HG03139 (cell line): ENCODE data around the gene MT1M.
"Not testable (repeated sequence)": the region's sequence is repeated elsewhere in the genome, so short reads cannot be mapped to it uniquely, and the experiment has no call there.

Experiments used
- ATAC-seq: cut with Tn5 transposase; IDR thresholded peaks from one replicate; pipeline ENCODE4 v1.9.1; 2021; ENCODE audit not compliant: unreplicated experiment

The MT1M gene

DNA sequence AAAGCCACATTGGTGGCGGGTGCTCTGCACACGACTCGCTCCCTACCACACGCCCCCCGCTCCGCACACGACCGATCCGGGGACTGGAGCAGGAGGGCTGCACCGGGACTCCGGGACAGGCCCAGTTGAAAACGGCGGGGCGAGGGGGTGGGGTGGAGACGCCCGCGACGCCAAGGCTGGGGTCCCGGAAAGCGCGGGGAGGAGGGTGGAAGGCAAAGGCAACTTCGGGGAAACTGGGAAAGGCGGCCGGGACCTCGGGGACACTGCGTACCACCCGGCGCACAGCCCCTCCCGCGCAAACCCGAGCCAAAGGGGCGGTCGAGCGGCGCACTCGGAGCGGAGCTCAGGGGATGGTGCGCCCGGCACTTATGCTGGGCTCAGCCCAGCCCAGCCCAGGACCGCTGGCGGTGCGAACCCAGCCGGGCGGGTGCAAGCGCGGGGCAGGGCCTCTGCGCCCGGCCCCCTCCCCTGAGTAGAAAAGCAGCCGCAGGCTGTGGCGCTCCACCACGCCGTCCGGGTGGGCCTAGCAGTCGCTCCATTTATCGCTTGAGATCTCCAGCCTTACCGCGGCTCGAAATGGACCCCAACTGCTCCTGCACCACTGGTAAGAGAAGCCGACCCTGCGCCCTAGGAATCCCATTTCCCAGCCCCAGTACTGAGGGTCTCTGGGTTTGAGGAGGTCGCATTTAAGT lies at the start of gene MT1M:
TSS of gene MT1M (plus strand) at position 504 of the 692 bp plus-strand sequence. CDS start at position 577, 73 bp downstream.
- no peak for ATAC-seq

DNA sequence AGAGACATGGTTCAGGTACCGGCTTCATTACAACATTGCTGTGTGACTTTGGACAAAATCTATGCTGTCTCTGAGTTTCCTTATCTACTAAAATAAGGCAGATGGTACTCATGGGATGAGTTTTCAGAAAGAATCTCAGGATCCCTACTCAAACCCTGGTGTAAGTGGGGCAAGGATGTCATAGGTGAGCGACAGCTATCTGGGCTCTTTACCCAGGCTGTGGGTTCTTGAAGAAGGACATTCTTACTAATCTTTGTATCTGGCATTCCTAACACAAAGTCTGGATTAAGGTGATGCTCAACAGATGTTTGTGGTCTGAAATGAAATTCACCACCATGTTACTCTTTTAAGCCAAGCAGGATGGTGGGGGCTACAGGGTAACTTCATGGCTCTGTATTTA lies 49.5 kb upstream of the MT1M start:
- ATAC-seq = not testable (repeated sequence)

DNA sequence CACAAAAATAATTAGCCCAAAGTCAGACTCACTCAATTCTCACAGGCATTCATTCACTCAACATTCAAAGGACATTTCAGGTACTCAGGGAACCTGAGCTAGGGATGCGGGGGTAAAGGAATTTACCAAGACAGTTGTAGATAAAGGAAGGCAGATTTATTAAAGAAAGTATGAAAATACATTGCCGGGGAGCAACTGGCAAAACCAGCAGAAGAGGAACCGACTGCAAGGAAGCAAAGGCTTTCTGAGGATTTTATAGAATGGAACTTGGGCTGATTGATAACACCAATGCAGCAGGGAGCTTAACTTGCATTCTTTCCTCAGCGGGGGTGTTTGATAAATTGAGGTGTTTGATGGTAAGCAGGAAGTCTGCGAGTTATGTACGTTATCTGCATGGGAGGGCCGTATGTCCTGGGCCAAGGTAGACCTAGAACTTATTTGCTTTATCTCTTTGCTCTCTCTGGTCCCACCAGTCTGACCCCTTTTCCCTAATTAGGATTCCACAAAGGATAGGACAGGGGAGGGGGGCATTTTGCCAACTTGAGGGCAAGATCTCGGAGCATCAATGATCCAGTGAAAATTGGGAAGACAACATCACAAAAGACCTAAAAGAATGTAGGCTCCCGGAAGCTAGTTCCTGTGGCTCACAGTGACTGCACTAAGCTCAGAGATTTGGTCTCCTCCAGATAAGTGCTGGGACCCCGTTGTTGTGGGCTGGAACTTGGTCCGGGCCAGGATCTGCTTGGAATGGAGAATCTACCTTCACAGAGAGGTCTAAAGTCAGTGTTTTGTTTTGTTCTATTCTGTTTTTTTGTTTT lies 48.9 kb upstream of the MT1M start:
- ATAC-seq = no peak

DNA sequence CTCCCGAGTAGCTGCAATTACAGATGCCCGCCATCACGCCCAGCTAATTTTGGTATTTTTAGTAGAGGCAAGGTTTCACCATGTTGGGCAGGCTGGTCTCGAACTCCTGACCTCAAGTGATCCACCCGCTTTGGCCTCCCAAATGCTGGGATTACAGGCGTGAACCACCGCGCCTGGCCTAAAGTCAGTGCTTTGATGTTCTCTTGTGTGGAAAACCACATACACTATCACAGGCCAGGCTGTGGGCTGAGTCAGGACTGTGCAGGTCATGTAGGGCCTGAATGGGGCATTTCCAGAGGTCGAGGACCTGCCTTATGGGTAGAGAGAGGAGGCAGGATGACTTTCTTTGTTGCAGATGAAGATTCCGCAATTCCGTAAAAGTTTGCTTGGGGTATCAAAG lies 48.2 kb upstream of the MT1M start:
- ATAC-seq = no peak

DNA sequence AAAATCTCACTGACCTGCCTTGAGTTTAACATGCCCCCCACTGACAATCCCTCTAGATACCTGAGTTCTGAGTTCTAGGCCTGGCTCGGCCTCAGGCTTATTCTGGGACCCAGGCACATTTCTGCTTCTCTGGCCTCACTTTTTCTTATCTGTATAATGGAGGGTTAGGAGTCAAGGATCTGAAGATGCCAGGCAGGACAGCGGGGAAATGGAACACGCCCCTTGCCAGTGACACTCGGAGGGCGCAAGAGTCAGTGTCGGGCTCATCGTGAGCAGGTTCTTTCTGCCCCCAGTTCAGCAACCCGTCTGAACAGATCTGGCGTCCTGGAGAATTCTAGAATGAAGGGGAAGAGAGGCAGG lies 43.7 kb upstream of the MT1M start:
- no peak for ATAC-seq

DNA sequence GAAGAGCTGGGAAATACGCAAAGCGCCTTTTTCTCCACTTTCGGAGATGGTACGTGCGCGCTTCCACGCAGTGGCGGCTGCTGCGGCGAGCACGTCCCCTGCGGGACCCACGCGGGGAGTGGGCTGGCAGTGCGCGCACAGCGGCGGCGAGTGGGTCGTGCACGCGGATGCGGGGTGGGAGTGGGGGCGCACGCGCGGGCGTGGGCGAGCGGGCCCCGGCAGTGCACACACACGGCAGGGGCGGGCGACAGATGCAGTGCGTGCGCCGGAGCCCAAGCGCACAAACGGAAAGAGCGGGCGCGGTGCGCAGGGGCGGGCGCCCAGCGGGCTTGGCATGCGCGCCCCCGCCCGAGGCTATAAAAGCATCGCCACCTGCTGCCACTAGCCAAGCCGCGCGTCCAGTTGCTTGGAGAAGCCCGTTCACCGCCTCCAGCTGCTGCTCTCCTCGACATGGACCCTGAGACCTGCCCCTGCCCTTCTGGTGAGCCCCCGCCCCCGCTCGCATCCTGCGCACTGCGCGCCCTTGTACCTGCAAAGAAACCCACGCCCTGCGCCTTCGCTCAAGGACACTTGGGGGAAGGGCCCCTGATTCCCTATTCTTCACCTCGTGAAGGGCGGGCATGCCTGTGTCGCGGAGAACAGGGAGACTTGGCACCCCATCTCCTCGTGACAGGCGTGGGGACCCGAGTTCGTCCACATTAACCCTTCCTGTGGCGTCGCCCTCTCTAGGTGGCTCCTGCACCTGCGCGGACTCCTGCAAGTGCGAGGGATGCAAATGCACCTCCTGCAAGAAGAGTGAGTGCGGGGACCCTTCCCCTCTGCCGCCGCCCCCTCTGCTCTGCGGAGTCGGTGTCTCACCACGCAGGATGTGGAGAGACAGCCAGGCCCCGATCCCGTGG lies 43.1 kb upstream of the MT1M start, which contains the start of gene MT3:
TSS of gene MT3 (plus strand) at position 388 of the 899 bp plus-strand sequence. CDS start at position 451, 63 bp downstream.
- no peak for ATAC-seq

DNA sequence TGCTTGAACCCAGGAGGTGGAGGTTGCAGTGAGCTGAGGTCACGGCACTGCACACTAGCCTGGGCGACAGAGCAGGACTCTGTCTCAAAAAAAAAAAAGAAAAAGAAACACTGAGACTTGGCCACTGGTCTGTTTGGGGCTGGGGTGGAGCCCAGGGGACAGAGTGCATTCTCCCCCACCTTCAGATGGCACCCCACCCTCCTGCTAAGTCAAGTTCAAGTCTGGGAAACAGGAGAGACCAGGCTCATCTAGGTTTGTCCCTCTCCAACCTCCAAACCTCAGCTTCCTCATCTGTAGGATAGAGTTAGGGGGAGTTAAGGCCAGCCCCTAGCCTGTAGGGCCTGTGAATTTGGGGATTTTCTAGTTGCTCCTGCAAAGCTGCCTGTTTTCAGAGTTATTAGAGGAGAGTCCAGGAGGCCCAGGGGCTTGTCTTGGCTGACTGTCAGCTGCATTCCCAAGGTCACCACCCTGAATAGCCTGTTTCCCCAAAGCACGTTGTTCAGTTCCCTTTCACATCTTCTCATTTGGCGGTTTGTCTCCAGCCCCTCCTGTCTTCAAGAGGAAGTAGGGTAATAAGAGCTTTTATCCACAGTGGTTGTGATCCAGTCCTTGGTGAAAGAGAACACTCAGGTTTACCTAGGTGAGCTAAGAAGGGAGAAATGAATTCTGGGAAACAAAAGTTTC lies 40.9 kb upstream of the MT1M start:
- ATAC-seq = no peak

DNA sequence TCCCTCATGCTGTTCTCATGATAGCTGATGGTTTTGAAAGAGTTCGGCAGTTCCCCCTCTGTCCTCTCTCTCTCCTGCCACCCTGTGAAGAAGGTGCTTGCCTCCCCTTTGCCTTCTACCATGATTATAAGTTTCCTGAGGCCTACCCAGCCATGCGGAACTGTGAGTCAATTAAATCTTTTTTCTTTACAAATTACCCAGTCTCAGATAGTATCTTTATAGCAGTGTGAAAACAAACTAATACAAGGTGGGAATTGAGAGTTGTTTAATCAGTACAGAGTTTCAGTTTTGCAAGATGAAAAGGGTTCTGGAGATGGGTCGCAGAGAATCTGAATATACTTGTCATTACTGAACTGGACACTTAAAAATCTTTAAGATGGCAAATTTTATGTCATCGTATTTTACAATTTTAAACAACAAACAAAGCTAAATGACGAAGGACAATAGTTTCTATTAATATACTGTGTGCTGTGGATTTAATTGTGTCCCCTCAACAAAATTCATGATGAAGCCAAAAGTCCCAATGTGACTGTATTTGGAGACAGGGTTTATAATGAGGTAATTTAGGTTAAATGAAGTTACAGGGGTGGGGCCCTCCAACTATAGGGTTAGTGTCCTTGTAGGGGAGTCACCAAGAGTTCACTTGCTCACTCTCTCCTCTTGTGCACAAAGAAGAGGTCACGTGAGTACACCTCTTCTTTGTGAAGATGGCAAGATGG lies 38.7 kb upstream of the MT1M start:
- ATAC-seq = no peak

DNA sequence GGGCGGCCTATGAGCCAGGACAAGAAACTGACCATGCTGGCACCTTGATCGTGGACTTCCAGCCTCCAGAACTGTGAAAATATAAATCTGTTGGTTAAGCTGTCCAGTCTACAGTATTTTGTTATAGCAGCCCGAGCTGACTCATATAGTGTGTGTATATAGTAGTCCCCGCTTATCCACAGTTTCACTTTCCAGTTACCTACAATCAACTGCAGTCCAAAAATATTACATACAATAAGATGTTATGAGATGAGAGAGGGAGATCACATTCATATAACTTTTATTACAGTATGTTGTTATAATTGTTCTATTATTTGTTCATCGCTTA lies 38.2 kb upstream of the MT1M start:
- no peak for ATAC-seq

DNA sequence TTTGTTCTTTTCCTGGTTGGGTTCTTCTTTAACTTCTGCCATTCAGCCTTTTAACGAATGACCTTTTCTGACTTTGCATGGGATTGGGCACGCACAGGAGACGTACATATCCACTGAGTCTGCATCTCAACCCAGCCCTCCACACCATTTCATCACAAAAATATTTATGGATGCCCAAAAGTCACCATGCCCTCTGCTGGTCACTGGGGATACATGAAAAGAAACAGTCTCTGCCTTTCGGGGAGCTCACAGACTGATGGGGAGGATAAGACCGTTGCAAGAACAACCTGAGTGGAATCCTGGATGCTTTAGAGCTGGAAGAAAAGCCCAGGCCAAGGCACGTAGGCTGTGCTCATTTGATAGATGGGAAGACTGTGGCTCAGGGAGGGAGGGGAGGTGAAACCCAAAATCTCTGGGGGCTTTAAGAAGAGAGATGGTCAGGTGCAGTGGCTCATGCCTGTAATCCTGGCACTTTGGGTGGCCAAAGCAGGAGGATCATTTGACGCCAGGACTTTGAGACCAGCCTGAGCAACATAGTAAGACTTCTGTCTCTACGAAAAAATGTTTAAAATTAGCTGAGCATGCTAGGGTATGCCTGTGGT lies 32.0 kb upstream of the MT1M start:
- no peak for ATAC-seq

DNA sequence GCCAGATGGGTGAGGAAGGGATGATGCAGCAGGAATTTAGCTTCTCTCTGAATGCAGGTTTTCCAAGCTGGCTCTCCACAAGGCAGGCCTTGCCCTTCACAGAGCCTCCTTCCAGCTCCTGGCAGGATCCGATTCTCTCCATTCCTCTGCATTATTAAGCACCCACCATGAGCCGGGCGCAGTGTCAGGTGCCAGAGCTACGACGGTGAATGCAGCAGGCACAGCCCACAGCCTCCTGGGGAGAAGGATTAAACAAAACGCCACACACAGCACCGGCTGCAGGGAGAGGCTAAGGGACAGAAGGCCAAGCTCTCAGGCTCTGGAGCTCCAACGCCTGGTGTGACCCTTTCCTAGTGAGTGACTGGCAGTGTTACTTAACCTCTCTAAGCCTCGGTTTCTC lies 31.1 kb upstream of the MT1M start:
- no peak for ATAC-seq

DNA sequence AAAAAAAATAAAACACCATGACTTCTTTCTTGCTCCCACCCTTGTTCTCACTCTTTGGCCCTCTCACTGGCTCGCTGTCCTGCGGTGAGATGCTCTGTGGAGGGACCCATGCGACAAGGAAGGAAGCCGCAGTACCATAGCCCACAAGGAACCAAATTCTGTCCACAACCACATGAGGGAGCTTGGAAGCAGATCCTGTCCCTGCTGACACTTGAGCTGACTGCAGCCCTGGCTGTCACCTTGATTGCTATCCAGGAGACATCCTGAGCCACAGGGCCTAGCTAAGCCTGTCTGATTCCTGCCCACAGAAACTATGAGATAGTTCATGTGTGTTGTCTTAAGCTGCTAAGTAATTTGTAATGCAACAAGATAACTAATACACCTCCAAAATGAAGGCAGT lies 28.9 kb upstream of the MT1M start:
- no peak for ATAC-seq

DNA sequence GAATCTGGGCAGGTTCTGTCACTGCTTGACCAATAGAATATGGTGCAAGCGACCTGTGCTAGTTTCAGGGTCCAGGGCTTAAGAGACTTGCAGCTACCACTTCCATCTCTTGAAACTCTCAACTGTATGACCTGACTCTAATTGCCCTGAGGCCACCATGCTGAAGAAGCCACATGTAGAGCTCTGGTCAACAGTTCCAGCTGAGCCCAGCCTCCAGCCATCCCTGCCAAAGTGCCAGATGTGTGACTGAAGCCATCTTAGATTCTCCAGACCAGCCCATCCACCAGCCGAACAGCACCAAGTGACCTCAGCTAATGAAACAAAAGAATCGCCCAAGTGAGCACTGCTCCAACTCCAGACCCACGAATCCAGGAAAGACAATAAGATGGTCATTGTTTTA lies 27.5 kb upstream of the MT1M start:
- ATAC-seq = no peak

DNA sequence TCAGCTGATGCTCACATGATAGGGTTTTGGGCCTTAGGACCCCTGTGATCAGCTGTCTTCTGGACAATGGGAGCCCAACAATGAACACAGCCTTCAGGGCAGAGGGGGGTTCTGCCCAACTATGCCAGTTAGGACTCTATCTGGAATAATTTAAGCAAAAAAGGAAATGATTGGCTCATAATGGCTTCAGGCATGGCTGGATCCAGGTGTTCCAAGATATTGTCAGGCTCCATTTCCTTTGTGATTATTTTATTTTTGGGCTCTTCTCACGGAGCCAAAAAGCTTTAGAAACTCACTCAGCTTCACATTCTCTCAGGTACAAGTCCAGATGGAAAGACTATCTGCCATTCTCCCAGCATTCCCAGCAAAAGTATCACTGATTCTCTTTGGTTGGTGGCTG lies 27.0 kb upstream of the MT1M start:
- no peak for ATAC-seq

DNA sequence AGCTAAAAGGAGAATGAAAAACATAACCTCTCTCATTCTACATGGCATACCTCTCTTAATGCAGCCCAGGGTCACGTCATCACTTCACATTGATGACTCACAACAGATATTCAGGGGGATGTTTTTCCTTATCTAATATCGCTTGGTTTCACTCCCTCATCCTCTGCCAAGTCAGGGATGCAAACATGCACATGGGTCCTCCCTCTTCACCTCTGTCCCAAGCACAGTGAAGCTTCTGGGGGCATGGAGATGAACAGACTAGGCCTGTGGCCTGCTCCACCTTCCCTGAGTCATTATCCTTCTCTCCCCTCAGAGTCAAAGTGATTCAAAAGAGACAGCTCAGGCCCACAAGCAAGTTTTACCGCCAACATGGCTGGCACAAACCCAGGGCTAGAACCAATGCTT lies 26.4 kb upstream of the MT1M start:
- ATAC-seq = no peak

DNA sequence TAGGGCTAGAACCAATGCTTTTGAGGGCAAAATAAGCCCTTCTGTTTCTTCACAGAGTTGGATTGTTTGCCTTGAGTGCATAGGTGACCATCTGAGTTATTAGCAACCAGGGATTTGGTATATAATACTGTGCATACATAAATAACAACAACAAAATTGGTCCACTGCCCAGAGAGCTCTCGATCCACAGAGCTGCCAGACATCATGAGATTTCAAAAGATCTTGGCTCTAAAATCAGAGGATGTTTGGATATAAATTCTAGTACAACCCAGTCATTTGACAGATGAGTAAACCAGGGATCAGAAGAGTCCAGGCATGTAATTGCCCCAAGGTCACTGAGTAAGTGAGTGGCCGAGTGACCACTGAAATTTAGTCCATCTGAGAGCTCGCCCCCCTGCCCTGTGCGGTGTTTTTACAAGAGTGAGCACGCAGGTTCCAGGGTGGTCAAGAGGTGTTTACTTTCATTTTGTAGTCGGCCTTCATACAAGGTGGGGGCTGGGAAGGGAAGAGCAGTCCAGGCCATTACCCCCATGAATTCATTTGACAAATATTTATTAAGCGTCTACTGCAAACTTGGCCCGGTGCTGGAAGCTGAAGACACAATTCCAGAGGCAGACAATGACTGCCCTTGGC lies 25.9 kb upstream of the MT1M start:
- ATAC-seq = no peak

DNA sequence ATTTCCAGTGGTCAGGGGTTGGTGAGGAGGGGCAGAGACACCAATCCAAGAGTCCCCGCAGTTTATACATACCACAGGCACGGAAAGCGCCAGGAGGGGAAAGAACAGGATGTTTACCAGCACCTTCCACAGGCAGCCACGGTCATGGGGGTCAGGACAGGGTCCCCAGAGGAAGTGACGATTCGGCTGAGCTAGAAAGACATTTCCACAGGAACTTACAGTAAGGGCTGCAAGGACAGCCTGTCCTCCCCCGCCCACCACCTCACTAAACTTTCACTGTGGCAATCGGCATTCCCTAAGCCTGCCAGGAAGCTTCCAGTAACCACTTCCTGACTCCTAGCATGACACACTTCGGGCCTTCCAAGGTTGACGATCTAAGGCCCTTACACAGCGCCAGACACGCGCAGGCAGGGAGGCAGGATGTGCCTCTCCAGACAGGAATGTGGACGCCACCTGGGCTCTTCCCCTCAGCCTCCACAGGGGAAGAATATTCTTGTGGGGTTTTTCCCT lies 25.3 kb upstream of the MT1M start:
- no peak for ATAC-seq

DNA sequence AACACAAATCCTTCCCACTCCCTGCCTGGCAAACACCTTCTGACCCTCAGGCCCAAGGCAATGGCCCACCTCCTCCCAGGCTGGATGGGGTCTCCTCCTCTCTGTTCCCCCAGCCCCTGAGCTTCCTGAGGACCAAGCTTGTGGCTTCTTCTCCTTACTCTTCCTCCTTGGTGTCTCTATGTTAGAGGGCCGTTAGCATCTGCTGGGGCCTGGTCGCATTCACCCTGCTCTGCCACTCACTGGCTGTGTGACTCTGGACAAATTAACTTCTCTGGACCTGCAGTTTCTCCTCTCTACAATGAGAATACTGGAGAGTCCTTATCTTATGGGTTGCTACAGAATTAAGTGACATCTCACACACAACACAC lies 24.8 kb upstream of the MT1M start:
- no peak for ATAC-seq
